Adrenal gland (tissue), 12 donors: ENCODE results near the gene ZNF469. TPM values are rescaled to one million over a fixed set of nuclear protein-coding genes. Genes with fewer than 3 reads are reported as not detected.

ENCODE experiments used
- DNase-seq, 7 donors: peaks; one replicate each; pipeline ENCODE4 v3.0.0-alpha.2; 2019 to 2020
- H3K27ac ChIP-seq, 5 donors: fragments of 200-600 bp; sonication (generic) in 4 of 5; 1 replicate in 3 of 5; 2 replicates in 2 of 5; pipeline versions ENCODE4 v1.5.1 to v1.8.0; 2016 to 2020; ENCODE audit warnings: mild to moderate bottlenecking in 1 of 5
- H3K27me3 ChIP-seq: fragments of 200-600 bp; 2 replicates; pipeline ENCODE4 v1.8.0; 2021
- H3K36me3 ChIP-seq, 2 donors: fragments of 200-600 bp; replicated peaks in 1 of 2; 1 replicate in 1 of 2; 2 replicates in 1 of 2; pipeline versions ENCODE4 v1.5.1 to v1.8.0; 2018 to 2022
- H3K4me1 ChIP-seq, 2 donors: fragments of 200-600 bp; replicated peaks in 1 of 2; 1 replicate in 1 of 2; 2 replicates in 1 of 2; pipeline versions ENCODE4 v1.5.1 to v1.8.0; 2018 to 2021
- H3K4me3 ChIP-seq, 4 donors: fragments of 200-600 bp; sonication (generic) in 3 of 4; one replicate each; pipeline ENCODE4 v1.5.1; 2016 to 2018
- H3K9me3 ChIP-seq, 3 donors: fragments of 200-600 bp; sonication (generic) in 1 of 3; replicated peaks in 1 of 3; 1 replicate in 2 of 3; 2 replicates in 1 of 3; pipeline versions ENCODE4 v1.5.1 to v1.8.0; 2016 to 2021
- CTCF ChIP-seq, 6 experiments: fragments of 450-650 bp in 4 of 6; fragments of 200-600 bp in 2 of 6; sonication (generic) in 1 of 6; IDR thresholded peaks; 1 replicate in 5 of 6; 2 replicates in 1 of 6; pipeline versions ENCODE4 v1.5.1 to v1.8.0; 2016 to 2021; ENCODE audit warnings: antibody characterized with exemption in 6 of 6, mild to moderate bottlenecking in 2 of 6, moderate library complexity in 1 of 6
- POLR2A ChIP-seq, 2 donors: fragments of 450-650 bp; IDR thresholded peaks; one replicate each; pipeline ENCODE4 v1.6.1; 2017; ENCODE audit warnings: antibody characterized with exemption in 2 of 2, mild to moderate bottlenecking in 2 of 2, moderate library complexity in 1 of 2
- WGBS, 4 donors: extraction: QIAGEN DNeasy Blood & Tissue Kit in 2 of 4; methylation state at CpG; one replicate each; pipeline versions ENCODE4 v1.1.5 to v1.1.7; 2013 to 2017; 5-methylcytosine and 5-hydroxymethylcytosine counted together
- intact Hi-C, 2 donors: fragments of 100-400 bp; cut with DNase I; formaldehyde crosslinking; loops; one replicate each; pipeline versions ENCODE4 v1.14.1 to v1.15.0; 2022 to 2023
- polyA plus RNA-seq, 3 donors: library from polyadenylated mRNA; stranded (reverse); fragments of 200-250 nt in 2 of 3; fragments of 350-450 nt in 1 of 3; fragmentation: Illumina TruSeq in 1 of 3; extraction: RNeasy Lipid Tissue Mini Kit (QIAGEN cat#74804) in 1 of 3; gene quantifications; one replicate each; pipeline ENCODE4 v1.2.3, GENCODE V29; 2013 to 2014
- total RNA-seq, 9 donors: library from RNA; depleted of rRNA in 4 of 9; stranded (reverse); fragments of >200 nt in 4 of 9; fragments of 120-200 nt in 1 of 9; fragmentation: NEBNext Ultra II Directional in 1 of 9; extraction: Animal tissue kit (Norgen Biotek cat#: 25700) in 1 of 9; gene quantifications; one replicate each; pipeline versions ENCODE4 v1.1.0 to v1.2.4, GENCODE V29; 2013 to 2023
- donor health status: healthy with polysubstance abuse.
- donor health status: Bipolar disorder and iron deficiency.
- donor health status: DM: yes; HTN: yes; CAD: no.
- donor health status: DM: no; HTN: no; CAD: no.
- donor health status: DM: no; HTN: no; CAD: no.
- donor health status: DM: yes; HTN: yes; CAD: no.

ZNF469 gene
- total and polyA plus RNA-seq, 12 donors: 0.18 to 5.7 (median 1.9) TPM

DNA sequence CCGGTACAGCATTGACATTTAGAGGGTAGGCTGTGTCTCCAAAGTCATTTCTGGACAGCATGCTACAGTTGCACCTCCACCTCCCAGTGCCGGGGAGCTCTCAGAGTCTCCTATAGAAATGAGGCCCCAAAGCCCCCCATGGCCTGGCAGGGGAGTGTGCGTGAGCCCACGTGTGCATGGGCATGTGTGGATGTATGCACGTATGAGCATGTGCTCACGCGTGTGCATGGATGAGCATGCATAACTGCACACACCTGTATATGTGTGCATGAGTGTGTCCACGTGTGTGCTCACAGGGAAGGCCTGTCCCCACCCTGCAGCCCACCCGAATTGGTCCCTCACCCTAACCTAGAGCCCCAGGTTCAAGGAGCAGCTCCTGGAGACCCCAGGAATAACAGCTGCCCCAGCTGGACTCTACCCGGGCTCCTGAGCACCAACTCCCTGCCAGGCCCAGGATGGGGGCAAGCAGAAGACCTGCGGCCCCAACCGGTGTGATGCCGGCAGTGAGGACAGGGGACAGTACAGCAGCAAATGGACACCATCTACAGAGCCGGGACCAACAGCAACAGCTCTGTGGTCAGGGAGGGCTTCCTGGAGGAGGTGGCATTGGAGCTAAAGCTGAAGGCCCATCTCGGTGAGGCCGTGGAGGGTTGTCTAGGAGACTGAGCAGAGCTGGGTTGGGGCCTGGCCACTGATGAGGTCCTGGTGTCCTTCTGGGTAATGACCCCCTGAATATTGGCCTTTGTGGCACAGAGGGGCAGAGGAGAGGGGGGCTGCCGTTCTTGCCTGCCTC, 35.1 kb downstream of the ZNF469 start:
- TF ChIP-seq CTCF (IDR thresholded peaks at IDR 0.05) (no peak), POLR2A (IDR thresholded peaks at IDR 0.05) (no peak)
- intact Hi-C loops: no loop called here
- H3K36me3 ChIP-seq: no peaks in the 10 kb centered on the region
- WGBS, 4 donors: 79 to 86% (median 83%) methylated on average over 3 to 17 of the region's 17 CpGs
- H3K4me1 ChIP-seq: no peaks in the 10 kb centered on the region
- DNase-seq: no peak
- no peak overlapping the region for H3K27ac ChIP-seq
- H3K27me3 ChIP-seq: no peaks in the 10 kb centered on the region
- H3K9me3 ChIP-seq: no peaks in the 10 kb centered on the region
- H3K4me3 ChIP-seq: no peak overlapping the region

- 72 to 79% (median 77%) methylated on average over 8 to 18 of the region's 18 CpGs for WGBS, 4 donors
- Histone ChIP-seq H3K4me3 (no peak overlapping the region), H3K27me3 (no peaks in the 10 kb centered on the region), H3K27ac (no peak overlapping the region), H3K36me3 (no peaks in the 10 kb centered on the region), H3K9me3 (no peaks in the 10 kb centered on the region), H3K4me1 (no peaks in the 10 kb centered on the region)
- intact Hi-C loops: no loop called here
- no peak for DNase-seq
- TF ChIP-seq POLR2A (IDR thresholded peaks at IDR 0.05): no peak
Measured at GRCh38 chr16:88418869-88419268, 36.1 kb downstream of the ZNF469 start.

- no peaks in the 10 kb centered on the region for H3K9me3 ChIP-seq
- 88 to 96% (median 94%) methylated on average over 3 to 10 of the region's 10 CpGs for WGBS, 4 donors
- no peaks in the 10 kb centered on the region for H3K27me3 ChIP-seq
- peaks cover 5 to 7% of the 10 kb centered on the region in 2 donors for H3K4me1 ChIP-seq
- no peak for TF ChIP-seq CTCF (IDR thresholded peaks at IDR 0.05)
- TF ChIP-seq POLR2A (IDR thresholded peaks at IDR 0.05): no peak
- no peak overlapping the region for H3K4me3 ChIP-seq
- DNase-seq: no peak
- H3K36me3 ChIP-seq: no peaks in the 10 kb centered on the region
- no peak overlapping the region for H3K27ac ChIP-seq
- intact Hi-C loops: no loop called here
Measured at GRCh38 chr16:88419790-88420189, 37.0 kb downstream of the ZNF469 start.

GRCh38 chr16:88420496-88420895, 37.7 kb downstream of the ZNF469 start:
- no peaks in the 10 kb centered on the region for H3K36me3 ChIP-seq
- no peaks in the 10 kb centered on the region for H3K27me3 ChIP-seq
- H3K9me3 ChIP-seq: no peaks in the 10 kb centered on the region
- DNase-seq: no peak
- 80 to 100% (median 89%) methylated on average over 5 to 12 of the region's 12 CpGs for whole genome bisulfite sequencing, 4 donors
- no peak overlapping the region for H3K27ac ChIP-seq
- intact Hi-C loops: no loop called here
- H3K4me3 ChIP-seq: no peak overlapping the region
- H3K4me1 ChIP-seq: peaks cover 7 to 10% of the 10 kb centered on the region in 2 donors
- TF ChIP-seq POLR2A (IDR thresholded peaks at IDR 0.05) (no peak), CTCF (IDR thresholded peaks at IDR 0.05) (no peak)

- Histone ChIP-seq H3K36me3 (no peaks in the 10 kb centered on the region), H3K27ac (no peak overlapping the region), H3K4me3 (no peak overlapping the region), H3K9me3 (no peaks in the 10 kb centered on the region), H3K4me1 (peaks cover 7 to 10% of the 10 kb centered on the region in 2 donors), H3K27me3 (no peaks in the 10 kb centered on the region)
- DNase-seq: no peak
- TF ChIP-seq POLR2A (IDR thresholded peaks at IDR 0.05): no peak
- TF ChIP-seq CTCF (IDR thresholded peaks at IDR 0.05): no peak
- WGBS, 4 donors: 84 to 93% (median 87%) methylated on average over 5 to 14 of the region's 14 CpGs; no CpG with 5 or more reads in 1 of the 4 donors
- intact Hi-C loops: no loop called here
Measured at GRCh38 chr16:88421301-88421700, 38.5 kb downstream of the ZNF469 start.
